ENCODE data around the gene ITPR3.

ITPR3 gene

GRCh38 chr6:33733709-33734007, 112.5 kb downstream of the ITPR3 start:
- TF ChIP-seq MAX (IDR thresholded peaks at IDR 0.05), result no peak
- TF ChIP-seq EGR1 (IDR thresholded peaks at IDR 0.05), result no peak
- TF ChIP-seq REST (IDR thresholded peaks at IDR 0.05; ENCODE audit: low read depth), result no peak
- TF ChIP-seq NFIC (IDR thresholded peaks at IDR 0.05), result no peak
- TF ChIP-seq USF1 (IDR thresholded peaks at IDR 0.05), result no peak
- no peak for TF ChIP-seq TEAD4 (IDR thresholded peaks at IDR 0.05)
- no peak for TF ChIP-seq RAD21 (IDR thresholded peaks at IDR 0.05; ENCODE audit: low read depth)
- TF ChIP-seq EP300 (IDR thresholded peaks at IDR 0.05; ENCODE audit: borderline replicate concordance), result no peak
- TF ChIP-seq TCF12 (IDR thresholded peaks at IDR 0.05; ENCODE audit: low read depth), result no peak
- no peak for TF ChIP-seq ZBTB7A (IDR thresholded peaks at IDR 0.05; ENCODE audit: low read depth)
- TF ChIP-seq FOXM1 (IDR thresholded peaks at IDR 0.05; ENCODE audit: borderline replicate concordance, low read depth), result no peak
- TF ChIP-seq TAF1 (IDR thresholded peaks at IDR 0.05; ENCODE audit: low read depth), result no peak
- TF ChIP-seq CEBPB (IDR thresholded peaks at IDR 0.05), result no peak

DNA sequence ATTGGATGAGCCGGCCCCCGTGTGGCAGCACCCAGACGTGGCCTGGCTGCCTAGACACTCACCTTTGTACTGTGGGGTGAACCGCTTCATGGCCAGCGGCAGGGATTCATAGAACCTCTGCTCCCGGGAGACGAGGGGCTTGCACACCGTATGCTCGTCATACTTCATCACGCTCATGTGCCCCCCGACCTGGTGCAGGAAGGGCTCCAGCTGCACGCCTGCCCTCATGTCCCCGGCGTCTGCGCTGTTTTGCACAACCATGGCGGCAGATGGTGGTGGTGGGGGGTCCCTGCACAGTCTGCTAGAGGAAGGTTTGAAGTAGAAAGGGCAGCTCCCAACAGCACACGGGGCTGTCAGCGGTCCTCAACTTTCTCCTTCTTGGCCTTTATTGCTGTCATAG, 114.1 kb downstream of the ITPR3 start:
- TF ChIP-seq TEAD4 (IDR thresholded peaks at IDR 0.05) (no peak), EP300 (IDR thresholded peaks at IDR 0.05; ENCODE audit: borderline replicate concordance) (no peak), ZBTB7A (IDR thresholded peaks at IDR 0.05; ENCODE audit: low read depth) (no peak), USF1 (IDR thresholded peaks at IDR 0.05) (no peak), REST (IDR thresholded peaks at IDR 0.05; ENCODE audit: low read depth) (no peak), YY1 (IDR thresholded peaks at IDR 0.05; ENCODE audit: low read depth) (no peak), FOXM1 (IDR thresholded peaks at IDR 0.05; ENCODE audit: borderline replicate concordance, low read depth) (no peak), CREB1 (IDR thresholded peaks at IDR 0.05; ENCODE audit: low read depth) (no peak), NFIC (IDR thresholded peaks at IDR 0.05) (no peak), CEBPB (IDR thresholded peaks at IDR 0.05) (no peak), TCF12 (IDR thresholded peaks at IDR 0.05; ENCODE audit: low read depth) (no peak), EGR1 (IDR thresholded peaks at IDR 0.05) (no peak), RAD21 (IDR thresholded peaks at IDR 0.05; ENCODE audit: low read depth) (no peak), TAF1 (IDR thresholded peaks at IDR 0.05; ENCODE audit: low read depth) (no peak)

DNA sequence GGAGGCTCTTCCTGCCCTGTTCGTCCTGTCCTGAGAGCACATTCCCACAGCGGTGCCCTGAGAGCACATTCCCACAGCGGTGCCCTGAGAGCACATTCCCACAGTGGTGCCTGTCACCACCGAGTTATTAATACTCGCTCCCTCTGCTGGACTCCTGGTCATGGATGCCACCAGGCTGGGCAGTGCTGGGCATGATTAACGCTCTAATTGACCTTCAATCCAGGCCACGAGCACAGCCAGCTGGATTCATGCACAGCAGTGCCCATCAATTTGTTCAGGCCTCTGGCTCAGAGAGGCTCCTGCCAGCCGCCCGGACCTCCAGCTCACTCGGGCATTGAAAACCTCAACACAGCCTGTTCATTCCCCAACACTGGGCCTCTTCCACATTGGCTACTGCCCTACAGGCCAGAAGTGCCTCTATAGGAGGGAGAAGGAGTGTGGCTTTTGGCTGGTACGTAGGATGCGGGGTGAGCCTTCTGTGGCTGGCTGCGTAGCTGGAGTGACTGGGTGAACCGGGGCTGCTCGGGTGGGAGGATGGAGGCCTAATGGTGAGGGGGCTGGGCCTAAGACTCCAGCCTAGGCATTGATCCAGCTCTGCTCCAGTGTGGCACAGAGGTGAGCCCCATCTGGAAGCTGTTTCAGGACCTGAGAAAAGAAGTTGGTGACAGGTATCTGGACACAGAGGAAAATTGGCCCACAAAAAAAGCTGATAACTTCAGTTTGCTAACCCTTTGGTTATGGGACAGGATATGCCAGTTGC, 116.3 kb downstream of the ITPR3 start:
- TF ChIP-seq YY1 (IDR thresholded peaks at IDR 0.05; ENCODE audit: low read depth), result no peak
- TF ChIP-seq REST (IDR thresholded peaks at IDR 0.05; ENCODE audit: low read depth), result no peak
- no peak for TF ChIP-seq TAF1 (IDR thresholded peaks at IDR 0.05; ENCODE audit: low read depth)
- TF ChIP-seq FOXM1 (IDR thresholded peaks at IDR 0.05; ENCODE audit: borderline replicate concordance, low read depth), result no peak
- no peak for TF ChIP-seq RAD21 (IDR thresholded peaks at IDR 0.05; ENCODE audit: low read depth)
- TF ChIP-seq NFIC (IDR thresholded peaks at IDR 0.05), result no peak
- TF ChIP-seq EP300 (IDR thresholded peaks at IDR 0.05; ENCODE audit: borderline replicate concordance), result no peak
- no peak for TF ChIP-seq EGR1 (IDR thresholded peaks at IDR 0.05)
- TF ChIP-seq CREB1 (IDR thresholded peaks at IDR 0.05; ENCODE audit: low read depth), result no peak
- TF ChIP-seq TCF12 (IDR thresholded peaks at IDR 0.05; ENCODE audit: low read depth), result no peak
- no peak for TF ChIP-seq USF1 (IDR thresholded peaks at IDR 0.05)
- no peak for TF ChIP-seq CEBPB (IDR thresholded peaks at IDR 0.05)
- no peak for TF ChIP-seq ZBTB7A (IDR thresholded peaks at IDR 0.05; ENCODE audit: low read depth)

GRCh38 chr6:33738153-33738552, 117.0 kb downstream of the ITPR3 start:
- TF ChIP-seq REST (IDR thresholded peaks at IDR 0.05; ENCODE audit: low read depth) (no peak), FOXM1 (IDR thresholded peaks at IDR 0.05; ENCODE audit: borderline replicate concordance, low read depth) (no peak), EGR1 (IDR thresholded peaks at IDR 0.05) (no peak), MAX (IDR thresholded peaks at IDR 0.05) (no peak), USF1 (IDR thresholded peaks at IDR 0.05) (no peak)

Measured in Ishikawa (cell line).